Kidney tubule cell (primary cell): ENCODE measurements around the gene MAD1L1.

ENCODE experiments used
- DNase-seq: peaks from one replicate; pipeline ENCODE4 v3.0.0-alpha.2; 2018; ENCODE audit warnings: low spot score

Gene MAD1L1

DNA sequence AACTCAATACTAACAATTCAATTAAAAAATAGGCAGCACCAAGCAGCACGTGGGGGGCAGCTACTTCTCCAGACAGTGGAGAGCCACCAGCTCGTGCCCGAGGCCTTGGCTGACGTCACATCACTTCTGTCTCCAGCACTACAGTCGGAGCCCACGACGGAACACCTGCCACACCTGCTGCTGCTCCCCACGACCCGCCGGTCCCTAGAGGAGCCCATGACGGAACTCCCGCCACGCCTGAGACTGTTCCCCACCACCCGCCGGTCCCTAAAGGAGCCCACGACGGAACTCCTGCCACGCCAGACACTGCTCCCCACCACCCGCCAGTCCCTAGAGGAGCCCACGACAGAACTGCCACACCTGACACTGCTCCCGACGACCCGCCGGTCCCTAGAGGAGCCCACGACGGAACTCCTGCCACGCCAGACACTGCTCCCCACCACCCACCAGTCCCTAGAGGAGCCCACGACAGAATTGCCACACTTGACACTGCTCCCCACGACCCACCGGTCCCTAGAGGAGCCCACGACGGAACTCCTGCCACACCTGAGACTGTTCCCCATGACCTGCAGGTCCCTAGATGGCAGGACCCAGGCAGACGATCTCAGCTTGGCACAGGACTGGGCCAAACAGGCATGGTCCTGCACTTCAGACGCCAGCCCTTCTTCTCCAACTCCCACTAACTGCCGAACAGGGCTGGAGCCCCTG, 304.7 kb downstream of the MAD1L1 start:
- no peak for DNase-seq

DNA sequence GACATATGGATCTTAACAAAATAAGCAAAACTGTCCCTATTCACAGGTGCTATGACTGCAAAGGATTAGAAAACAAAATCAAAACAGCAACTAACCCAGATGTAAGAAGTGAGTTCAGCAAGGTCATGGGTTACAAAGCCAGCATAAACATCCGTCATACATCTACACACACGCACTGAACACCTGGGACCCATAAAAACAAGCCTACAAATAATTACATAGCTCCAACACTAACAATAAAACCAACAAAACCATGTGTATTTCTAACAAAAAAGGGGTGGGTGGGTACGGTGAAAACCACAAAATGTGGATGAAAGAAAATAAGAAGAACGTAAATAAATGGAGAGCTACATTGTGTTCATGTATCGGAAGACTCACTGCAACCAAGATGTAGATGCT, 305.8 kb downstream of the MAD1L1 start:
- DNase-seq, result no peak

DNA sequence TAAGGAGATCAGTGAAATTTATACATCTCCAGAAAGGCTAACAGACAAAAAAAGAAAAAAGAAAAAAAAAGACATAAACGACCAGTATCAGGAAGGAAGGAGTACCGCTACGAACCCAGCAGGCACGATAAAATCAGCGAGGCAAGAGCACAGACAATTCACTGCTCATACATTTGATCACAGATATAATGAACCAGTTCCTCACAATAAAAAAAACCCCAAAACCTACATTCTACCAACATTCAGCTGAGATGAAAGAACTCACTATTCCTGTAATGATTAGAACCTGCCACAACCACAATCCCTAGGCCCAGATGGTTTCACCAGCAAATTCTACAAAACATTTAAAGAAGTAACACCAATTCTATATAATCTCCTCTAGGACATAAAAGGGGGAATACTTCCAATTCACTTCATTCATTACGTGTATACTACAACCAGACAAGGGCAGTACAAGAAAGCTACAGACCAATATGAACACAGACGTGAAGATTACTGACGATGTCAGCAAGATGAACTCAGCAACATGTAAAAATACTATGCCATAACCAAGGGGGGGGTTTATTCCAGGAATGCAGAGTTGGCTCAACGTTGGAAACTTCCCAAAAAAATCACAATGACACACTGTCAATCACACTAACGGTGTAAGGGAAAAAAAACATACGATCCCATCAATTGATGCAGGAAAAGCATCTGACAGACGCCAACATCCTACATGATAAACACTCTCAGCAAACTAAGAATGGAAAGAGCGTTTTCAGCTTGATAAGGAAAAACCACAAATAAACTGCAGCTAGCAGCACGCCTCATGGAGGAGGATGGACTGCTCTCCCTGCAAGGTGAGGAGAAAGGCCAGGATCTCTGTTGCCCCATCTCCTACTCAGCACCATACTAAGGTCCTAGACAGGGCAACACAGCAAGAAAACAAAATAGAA, 306.5 kb downstream of the MAD1L1 start:
- DNase-seq, result no peak

DNA sequence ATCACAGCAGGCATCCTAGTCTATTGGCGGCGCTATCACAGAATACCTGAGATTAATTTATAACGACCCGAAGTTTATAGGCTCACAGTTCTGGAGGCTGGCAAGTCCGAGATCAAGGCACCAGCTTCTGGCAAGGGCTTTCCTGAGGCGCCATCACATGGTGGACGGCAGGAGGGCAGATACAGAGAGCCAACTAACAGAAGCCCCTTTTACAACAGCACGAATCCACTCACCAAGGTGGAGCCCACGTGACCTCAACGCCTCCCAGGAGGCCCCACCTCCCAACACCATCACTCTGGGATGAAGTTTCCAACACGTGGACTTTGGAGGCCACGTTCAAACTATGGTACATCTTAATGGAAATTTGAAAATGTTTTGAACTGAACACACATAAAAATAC, 307.4 kb downstream of the MAD1L1 start:
- no peak for DNase-seq

DNA sequence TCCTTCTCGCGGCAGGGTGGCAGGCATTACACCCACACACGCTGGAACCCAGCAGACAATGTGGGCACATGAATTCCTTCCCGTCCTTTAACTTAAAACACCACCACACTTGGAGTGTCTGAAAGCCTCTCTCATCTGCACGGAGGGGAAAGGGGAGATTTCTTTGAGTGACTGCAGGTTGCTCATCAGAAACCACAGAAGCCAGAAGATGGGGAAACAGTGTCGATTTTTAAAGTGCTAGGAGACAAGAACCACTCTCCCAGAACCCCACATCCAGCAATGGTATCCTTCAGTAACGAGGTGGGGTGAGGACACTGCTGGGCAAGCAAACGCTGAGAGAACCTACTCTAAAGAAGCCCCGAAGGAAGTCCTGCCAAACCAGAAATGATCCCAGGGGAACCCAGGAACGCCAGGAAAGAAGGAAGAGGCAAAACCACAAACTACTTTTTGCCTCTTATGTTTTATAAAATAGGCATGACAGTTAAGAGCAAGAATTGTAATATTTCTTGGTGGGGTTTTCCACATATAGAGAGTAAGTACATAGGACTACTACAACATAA, 308.4 kb downstream of the MAD1L1 start:
- no peak for DNase-seq

DNA sequence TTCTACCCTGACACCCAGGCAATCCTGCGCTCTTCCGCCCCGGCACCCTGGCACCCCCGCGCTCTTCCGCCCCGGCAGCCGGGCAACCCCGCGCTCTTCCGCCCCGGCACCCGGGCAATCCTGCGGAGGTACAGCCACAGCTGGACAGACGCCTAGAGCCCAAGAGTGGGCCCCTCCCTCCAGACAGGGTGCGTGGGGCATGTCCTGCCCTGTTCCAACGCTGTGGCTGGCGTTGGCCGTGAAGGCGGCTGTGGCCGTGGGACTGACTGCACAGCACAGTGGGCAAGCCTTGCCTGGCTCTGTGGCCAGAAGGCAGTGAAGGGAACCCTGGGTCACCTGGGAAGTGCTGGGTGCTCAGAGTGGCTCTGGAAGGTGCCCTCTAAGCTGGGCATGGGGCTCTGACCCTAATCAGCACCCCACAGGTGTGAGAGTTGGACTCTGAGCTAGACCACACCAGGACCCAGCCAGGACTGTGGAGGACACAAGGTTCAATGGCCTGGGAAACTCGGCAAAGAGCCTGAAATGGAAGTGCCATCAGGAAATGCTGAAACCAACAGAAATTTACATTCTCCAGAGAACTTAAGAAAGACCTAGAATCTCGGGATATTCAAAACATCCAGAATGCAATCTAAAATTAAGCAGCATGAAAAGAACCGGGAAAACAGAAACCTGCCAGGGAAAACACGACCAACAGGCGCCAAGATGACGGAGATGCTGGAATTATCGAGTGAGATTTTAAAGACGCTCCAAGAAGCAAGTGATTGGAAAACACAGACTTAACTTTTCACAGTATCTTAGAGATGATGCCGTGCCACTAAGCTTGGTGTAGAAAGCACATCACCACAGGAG, 309.1 kb downstream of the MAD1L1 start:
- no peak for DNase-seq

DNA sequence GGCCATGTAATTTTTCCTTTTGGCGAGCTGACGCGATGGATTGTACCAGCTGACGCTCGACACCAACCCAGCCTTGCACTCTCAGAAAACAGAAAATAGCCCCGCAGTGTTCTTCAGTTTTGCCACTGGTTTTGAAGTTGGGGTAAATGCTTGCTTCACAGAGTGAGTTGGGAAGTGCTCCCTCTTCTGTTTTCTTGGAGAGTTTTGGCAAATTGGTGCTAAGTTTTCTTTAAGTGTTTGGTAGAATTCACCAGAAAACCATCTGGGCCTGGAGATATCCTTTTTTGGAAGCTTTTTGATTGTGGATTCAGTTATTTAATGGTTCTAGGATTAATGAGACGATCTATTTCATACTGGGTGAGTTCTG, 309.9 kb downstream of the MAD1L1 start:
- DNase-seq, result no peak

DNA sequence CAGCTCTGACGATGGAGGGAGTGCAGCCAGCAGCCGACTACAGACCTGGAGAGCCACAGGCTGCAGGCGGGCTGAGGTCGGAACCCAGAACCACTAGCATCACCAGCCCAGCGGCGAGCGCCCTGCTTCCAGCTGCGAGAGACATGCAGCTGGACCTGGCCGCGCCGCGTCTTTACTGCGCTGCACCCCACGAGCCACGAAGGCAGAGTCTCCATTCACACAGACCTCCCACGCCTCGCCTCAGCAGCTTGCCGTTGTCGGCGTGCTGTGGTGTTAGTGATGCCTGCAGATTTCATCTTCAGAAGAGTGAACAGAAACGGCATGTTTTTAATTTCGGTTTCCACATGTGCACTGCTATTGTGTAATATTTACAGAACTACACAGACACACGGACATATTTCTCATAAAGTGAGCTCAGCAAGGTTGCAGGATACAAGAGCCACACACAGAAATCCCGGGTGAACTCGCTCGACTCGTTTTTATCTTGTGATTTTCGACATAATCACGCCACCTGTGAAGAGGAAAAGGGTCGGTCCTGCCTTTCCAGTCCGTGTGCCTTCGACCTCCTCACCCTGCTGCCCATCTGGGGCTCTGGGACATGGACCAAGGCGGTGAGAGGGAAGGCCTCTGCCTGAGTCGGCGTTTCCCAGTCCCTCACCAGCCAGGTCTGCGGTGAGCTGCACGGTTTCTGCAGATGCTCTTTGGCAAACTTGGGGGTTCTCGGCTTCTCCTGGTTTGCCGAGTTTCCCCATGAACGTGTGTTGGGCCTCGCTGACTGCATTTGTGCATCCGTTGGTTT, 310.5 kb downstream of the MAD1L1 start:
- no peak for DNase-seq

DNA sequence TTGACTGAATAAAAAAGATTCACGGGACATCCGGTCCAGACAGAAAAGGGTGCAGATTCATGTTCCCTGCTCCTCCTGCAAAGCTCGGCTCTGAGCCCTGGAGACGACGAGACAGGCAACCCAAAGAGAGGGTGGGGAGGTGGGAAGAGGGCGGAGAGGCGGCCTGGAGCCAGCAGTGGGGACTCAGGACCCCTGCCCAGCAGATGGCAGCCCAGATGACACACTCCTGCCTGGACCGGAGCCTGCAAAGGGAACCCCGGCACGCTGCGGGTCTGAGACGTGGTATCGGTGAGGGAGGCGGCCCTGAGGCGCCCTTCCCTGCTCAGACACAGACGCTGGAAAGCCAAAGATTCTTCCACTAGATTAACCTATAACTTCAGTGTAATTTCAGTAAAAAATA, 311.9 kb downstream of the MAD1L1 start:
- DNase-seq, result no peak

DNA sequence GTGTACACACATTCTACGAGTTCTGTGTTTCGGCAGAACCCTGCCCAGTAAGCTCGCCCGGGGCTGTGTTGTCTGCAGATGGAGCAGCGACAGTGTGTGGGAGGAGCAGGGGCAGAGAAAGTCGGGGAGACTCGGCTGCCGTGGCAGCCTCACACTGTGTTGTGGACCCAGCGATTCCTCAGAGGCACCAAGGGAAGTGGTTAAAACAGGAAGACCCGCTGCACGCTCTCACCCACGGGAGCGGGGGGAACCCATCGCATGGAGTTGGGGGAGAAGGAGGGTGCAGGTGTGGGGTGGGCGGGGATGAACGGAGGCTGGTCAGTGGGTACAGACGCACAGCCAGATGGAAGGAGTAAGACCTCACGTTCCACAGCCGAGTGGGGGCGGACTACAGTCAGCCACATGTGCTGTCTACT, 312.5 kb downstream of the MAD1L1 start:
- no peak for DNase-seq

DNA sequence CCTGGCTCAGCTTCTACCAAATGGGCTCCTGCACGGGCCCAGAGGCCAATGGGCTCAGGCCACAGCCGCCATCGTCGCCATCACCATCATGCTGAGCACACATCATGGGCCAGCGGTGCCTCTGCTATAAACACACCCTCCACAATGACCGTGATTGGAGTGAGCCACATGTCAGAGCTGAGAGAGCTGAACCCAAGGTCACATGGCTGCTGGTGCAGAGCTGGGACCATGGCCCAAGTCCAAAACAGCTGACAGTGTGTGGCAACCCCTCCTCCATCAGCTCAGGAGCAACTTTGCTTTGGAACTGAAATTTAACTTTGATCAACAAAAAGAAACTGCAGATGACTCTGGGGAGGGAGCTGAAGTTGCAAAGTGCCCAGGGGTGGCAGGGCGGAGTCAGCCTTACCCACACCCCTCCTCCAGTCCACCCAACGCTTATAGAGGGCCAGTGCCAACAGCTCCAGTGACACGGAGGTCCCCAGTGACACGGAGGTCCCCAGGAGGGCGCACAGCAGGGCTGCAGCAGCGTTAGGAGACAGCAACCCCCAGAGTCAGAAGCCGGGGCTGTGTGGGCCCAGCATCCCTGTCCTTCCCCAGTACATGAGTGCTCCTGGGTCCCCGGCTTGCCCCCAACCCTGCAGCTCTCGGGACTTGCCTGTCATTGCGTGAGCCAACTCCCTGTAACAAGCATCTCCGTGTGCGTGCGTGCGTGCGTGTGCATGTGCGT, 313.0 kb downstream of the MAD1L1 start:
- DNase-seq, result no peak

DNA sequence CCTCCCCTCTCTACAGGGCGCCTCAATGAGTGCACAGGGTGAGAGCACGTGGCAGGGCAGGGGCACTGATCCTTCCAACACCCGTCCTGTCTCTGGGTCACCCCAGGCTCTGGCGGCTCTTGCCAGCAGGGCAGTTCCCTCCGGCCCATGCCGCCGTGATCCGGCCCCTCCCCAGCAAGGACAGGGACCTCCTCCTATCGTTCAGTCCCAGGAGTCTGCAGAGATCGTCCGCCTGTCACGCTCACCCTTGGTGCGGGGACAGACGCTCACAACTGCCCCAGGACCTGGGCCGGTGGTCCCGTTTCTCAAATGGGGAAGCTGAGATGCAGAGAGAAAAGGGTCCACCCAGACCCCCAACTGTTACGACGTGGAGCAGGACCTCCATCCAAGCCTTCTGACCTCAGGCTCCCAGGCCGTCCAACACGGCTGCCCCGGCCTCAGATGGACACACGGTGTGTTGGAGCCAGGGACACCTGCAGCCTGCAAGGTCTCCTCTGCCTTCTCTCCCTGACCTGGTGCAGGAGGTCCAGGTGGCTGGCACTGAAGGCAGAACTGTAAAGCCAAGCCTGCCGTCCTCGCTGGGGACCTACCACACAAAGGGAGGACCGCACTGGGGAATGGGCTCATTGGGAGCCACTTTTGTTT, 313.7 kb downstream of the MAD1L1 start:
- no peak for DNase-seq

DNA sequence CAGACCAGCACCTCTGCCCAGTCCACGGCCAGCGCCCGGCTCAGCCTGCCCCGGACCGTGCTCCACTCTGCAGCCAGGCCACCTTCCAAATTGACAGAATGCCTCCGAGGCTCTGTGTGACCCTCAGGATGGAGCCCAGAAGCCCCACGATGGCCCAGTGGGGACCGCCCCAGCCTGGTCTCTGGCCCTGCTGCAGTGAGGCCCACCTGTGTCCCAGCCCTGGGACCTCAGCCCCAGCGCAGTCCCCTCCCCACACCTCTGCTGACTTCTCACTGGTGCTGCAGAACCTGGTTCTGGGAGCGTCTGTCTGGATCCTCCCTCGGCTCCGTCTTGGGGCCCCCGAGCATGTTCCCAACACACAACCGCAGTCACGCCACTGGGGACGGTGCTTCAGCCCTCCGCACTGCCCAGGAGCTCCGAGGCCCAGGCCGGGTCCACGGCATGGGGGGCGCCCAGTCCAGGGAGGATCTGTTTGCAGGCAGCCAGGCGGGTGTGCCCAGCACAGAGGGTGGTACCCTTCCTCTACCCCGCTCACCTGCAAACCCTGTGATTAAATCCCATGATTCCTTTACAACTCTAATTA, 314.6 kb downstream of the MAD1L1 start:
- no peak for DNase-seq

DNA sequence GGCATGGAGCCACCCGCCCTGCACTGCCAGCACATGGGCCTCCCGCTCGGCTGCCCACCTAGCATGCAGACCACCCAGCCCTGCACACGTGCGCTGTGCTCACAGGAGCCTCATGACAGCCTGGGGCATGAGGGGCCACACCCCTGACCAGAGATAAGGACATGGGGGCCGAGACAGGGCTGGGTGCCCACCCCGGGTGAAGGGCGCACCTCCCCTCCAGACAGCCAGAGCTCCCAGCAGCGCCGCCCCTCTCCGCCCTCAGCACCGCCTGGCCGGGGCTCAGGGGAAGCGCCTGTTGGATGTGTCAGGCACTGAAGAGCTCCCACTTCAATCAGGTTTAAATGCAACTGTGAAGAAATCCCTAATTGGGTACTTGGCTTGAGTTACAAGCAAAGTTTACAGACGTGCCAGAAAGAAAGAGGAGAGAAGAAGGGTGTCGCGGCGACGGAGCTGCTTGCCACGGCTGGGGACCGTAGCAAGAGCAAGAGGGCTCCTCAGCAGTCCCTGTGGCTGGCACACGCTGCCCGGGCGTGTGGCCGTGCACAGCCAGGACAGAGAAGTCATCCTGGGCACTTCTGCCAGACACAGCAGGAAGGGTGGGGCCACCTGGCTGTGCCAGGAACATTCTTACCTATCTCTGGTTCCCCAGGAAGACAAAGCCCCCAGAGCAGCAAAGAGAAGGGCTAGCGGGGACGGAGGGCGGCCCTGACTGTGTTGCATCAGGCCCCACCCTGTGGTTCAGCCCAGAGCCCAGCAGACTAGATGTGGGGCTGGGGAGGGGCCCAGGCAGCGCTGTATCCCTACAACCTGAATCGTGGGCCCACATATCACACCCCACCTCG, 315.3 kb downstream of the MAD1L1 start:
- no peak for DNase-seq

DNA sequence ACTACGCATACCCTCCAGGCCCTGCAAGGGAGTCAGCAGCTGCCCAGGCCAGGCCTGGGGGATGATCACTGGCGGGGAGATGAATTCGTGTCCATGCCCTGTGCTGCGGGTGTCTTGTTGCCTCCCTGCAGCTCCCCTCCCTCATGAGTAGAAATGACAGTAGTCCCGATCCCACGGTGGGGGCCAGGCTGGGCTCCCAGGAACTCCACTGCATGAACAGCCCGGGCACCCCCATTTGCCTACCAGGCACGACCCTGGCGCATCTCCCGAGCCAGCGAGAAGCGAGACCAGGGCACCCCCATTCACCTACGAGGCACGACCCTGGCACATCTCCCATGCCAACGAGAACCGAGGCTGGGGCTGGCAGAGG, 316.2 kb downstream of the MAD1L1 start:
- DNase-seq, result no peak

DNA sequence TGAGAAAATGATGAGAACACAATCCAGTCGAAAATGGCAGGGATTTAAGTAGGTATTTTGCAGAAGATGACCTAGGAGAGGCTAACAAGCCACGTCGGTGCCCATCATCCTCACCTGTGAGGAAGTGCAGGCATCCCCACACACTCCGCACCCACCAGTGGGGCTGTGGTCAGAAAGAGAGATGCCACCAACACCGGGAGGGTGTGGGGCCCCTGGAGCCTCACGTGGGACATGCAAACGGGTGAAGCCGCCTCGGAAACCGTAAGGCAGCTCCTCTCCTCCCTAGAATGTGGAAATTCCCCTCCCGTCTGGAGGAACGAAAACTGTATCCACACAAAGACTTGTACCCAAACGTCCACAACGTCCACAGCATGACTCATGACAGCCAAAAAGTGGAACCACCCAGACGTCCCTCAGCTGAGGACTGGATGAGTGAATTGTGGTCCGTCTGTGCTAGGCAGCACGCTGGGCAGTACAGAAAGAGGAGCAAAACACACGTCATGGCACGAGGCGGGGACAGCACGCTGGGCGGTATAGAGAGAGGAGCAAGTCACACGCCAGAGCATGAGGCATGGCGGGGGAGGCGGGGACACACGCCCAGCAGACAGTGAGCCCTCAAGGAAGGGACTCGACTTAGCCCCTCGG, 316.7 kb downstream of the MAD1L1 start:
- DNase-seq, result no peak

DNA sequence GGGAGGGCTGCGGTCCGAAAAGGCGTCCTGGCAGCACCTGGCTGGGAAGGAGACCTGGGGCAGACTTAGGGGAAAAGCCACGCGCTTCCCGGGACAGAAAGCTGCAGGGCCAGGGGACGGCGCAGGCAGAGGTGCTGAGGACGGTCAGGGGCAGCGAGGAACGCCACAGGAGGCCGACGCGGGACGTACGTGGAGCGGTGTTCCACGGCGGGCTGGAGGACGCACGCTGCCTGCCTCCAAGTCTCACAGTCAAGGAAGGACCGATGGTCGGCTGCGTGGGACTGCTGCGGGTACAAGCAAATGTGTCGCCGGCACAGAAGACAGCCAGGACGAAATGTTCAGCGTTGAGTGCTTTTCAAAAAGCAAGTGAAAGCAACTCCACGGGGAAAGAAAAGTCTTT, 317.4 kb downstream of the MAD1L1 start:
- DNase-seq, result no peak

DNA sequence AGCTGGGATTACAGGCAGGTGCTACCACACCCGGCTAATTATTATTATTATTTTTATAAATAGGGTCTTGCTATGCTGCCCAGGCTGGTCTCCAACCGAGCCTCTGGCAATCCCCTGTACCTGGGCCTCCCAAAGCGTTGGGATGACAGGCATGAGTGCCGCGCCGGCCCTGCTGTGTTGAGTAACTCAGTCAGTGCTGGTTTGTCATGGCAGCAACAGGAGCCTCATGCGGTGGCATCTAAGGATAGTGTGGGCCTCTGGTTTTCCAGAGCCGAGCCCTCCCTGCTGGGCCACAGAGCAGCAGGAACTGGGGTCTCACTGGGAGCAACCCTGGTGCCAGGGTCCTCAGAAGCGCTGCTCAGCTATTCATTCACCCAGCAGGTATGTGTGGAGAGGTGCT, 318.0 kb downstream of the MAD1L1 start:
- DNase-seq, result no peak
